Measurements from ENCODE around the gene ZNF681.
"Not testable (repeated sequence)": the region's sequence is repeated elsewhere in the genome, so short reads cannot be mapped to it uniquely, and the experiment has no call there.

ZNF681 gene

DNA sequence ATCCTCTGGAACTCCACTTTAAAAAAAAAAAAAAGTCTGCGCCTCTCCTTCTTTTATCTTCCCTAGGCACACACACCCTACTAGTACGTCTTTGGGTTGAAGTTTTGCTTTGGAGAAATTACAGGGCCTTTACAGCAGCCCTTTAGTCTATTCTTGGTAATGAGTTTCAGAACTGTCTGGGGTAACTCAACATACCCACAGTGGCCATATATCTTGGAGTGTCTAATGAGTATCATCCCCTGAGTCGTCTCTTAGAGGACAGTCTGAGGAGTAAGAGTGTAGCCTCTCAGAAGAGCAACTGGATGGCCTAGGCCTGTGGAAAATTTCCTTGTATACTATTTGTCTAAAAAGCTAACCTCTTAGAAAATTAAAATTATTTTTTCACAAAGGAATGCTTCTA is 6.1 kb upstream of the ZNF681 start:
- Mint-ChIP-seq H3K27ac (no peak overlapping the region), H3K36me3 (peaks cover 6% of the 10 kb centered on the region), H3K27me3 (no peaks in the 10 kb centered on the region), H3K4me3 (peak overlapping the region; percentile 95), H3K4me1 (ENCODE audit: low read depth) (peaks cover 32% of the 10 kb centered on the region), H3K9me3 (ENCODE audit: low read depth) (peaks cover under 1% of the 10 kb centered on the region)

DNA sequence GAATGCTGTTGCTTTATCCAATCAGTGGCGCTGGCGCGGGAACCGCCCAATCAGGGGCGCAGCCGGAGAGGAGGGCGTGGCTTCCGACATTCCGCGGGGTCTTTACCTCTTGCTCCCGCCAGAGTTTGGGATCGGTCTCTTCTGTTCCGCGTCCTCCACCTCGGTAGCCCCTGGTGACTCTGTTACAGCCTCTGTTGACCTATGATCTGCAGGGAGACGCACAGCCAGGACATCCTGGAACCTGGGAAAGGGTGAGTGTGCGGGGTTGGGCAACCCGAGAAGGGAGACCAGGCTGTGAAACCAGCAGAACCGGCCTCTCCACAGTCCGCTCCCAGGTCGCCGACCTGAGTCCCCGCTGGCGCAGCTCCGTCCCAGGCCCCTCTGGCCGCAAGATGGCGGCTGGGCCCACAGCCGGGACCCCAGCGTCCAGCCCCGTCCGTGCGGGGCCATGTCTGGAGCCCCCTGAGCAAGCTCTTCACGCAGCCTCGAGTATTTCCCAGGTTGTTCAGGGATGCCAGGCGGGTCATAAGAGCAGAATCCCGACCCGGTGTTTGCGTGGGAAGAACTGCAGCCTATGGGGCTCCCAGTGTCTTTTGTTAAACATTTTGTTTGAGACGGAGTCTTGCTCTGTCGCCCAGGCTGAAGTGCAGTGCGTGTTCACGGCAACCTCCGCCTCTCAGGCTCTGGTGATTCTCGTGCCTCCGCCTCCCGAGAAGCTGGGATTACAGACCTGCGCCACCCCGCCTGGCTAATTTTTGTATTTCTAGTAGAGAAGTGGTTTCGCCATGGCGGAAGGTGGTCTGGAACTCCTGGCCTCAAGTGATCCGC is 4.4 kb upstream of the ZNF681 start:
- H3K36me3 Mint-ChIP-seq = peaks cover 3% of the 10 kb centered on the region
- H3K4me1 Mint-ChIP-seq (ENCODE audit: low read depth) = peaks cover 38% of the 10 kb centered on the region
- peak overlapping the region; percentile 95 for H3K4me3 Mint-ChIP-seq
- peak overlapping the region; percentile 85 for H3K27ac Mint-ChIP-seq
- no peaks in the 10 kb centered on the region for H3K9me3 Mint-ChIP-seq (ENCODE audit: low read depth)
- H3K27me3 Mint-ChIP-seq = no peaks in the 10 kb centered on the region

DNA sequence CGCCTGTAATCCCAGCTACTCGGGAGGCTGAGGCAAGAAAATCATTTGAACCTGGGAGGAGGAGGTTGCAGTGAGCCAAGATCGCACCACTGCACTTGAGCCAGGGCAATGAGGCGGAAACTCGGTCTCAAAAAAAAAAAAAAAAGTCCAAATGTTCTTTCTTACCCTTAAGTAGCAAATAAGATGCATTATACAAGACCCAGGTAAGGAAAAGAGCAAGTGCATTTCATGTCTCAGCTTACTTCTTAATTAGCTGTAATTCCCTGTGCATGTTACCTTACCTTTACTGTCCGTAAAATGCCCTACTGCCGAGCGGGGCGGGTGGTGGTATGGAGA is 3.8 kb upstream of the ZNF681 start:
- Mint-ChIP-seq H3K27ac (peak overlapping the region; percentile 85), H3K36me3 (peaks cover 3% of the 10 kb centered on the region)

DNA sequence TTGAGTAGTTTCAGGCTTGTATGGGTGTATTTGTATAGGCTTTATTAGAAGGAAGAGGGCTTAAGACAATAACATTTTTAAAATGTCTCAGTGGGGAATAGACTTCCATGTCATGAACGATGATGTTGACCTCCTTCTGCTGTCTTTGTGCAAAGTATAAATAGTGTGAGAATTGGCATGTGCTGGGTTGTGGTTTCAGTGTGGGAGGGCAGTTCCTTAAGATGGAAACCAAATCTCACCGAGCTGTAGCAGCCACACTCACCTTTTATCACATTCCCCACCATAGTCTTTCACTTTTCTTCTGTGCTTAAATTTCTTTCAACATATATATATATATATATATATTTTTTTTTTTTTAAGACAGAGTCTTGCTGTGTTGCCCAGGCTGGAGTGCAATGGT is 1.6 kb upstream of the ZNF681 start:
- not testable (repeated sequence) for H3K27me3 Mint-ChIP-seq; H3K9me3 Mint-ChIP-seq (ENCODE audit: low read depth); H3K36me3 Mint-ChIP-seq
- H3K4me3 Mint-ChIP-seq = peak overlapping the region; percentile 47
- peaks cover 42% of the 10 kb centered on the region for H3K4me1 Mint-ChIP-seq (ENCODE audit: low read depth)
- peak overlapping the region; percentile 61 for H3K27ac Mint-ChIP-seq

More for the DNA sequence above, 3.8 kb upstream of the ZNF681 start:
- Mint-ChIP-seq H3K4me3 (peak overlapping the region; percentile 95), H3K9me3 (ENCODE audit: low read depth) (no peaks in the 10 kb centered on the region), H3K4me1 (ENCODE audit: low read depth) (peaks cover 43% of the 10 kb centered on the region), H3K27me3 (no peaks in the 10 kb centered on the region)

DNA sequence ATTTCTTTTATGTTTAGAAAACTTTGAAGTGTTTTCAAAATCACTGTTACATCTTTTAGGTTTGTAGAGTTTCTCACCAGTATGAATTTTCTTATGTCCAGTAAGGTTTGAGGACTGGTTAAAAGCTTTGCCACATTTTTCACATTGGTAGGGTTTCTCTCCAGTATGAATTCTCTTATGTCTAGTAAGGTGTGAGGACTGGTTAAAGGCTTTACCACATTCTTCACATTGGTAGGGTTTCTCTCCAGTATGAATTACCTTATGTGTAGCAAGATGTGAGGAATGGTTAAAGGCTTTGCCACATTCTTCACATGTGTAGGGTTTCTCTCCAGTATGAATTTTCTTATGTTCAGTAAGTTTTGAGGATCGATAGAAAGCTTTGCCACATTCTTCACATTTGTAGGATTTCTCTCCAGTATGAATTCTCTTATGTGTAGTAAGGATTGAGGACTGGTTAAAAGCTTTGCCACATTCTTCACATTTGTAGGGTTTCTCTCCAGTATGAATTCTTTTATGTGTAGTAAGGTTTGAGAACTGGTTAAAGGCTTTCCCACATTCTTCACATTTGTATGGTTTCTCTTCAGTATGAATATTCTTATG is 15.0 kb downstream of the ZNF681 start:
- H3K27ac Mint-ChIP-seq; H3K4me3 Mint-ChIP-seq; H3K27me3 Mint-ChIP-seq; H3K4me1 Mint-ChIP-seq (ENCODE audit: low read depth): not testable (repeated sequence)
- Mint-ChIP-seq H3K36me3 (peaks cover 34% of the 10 kb centered on the region), H3K9me3 (ENCODE audit: low read depth) (peaks cover 21% of the 10 kb centered on the region)

DNA sequence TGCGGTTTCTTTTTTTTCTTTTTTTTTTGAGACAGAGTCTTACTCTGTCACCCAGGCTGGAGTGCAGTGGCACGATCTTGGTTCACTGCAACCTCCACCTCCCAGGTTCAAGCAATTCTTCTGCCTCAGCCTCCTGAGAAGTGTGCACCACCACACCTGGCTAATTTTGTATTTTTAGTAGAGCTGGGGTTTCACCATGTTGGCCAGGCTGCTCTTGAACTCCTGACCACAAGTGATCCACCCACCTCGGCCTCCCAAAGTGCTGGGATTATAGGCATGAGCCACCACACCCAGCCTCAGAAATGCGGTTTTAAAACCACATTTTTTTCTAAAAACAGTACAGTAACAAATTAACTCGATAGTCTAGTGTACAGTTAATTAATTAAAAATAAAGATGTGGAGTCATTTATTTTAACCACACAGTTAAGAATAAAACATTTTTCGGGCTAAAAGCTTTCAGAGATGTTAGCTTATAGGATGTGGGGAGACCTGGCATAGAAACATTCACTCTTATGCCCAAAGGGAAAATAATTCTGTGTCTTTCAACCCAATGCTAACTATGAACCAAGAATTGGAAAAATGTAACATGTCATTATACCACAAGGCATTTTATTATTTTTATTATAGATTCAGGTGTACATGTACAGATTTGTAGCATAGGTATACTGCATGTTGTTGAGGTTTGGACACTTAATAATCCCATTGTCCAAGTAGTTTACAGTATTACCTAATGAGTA is 27.8 kb downstream of the ZNF681 start:
- H3K4me3 Mint-ChIP-seq; H3K27me3 Mint-ChIP-seq; H3K4me1 Mint-ChIP-seq (ENCODE audit: low read depth); H3K27ac Mint-ChIP-seq: not testable (repeated sequence)
- Mint-ChIP-seq H3K9me3 (ENCODE audit: low read depth) (peaks cover 17% of the 10 kb centered on the region), H3K36me3 (peaks cover 12% of the 10 kb centered on the region)

DNA sequence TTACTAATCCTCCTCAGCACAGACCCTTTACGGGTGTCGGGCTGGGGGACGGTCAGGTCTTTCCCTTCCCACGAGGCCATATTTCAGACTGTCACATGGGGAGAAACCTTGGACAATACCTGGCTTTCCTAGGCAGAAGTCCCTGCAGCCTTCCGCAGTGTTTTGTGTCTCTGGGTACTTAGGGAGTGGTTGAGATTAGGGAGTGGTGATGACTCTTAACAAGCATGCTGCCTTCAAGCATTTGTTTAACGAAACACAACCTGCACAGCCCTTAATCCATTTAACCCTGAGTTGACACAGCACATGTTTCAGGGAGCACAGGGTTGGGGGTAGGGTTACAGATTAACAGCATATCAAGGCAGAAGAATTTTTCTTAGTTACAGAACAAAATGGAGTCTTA is 34.5 kb downstream of the ZNF681 start:
- not testable (repeated sequence) for H3K27me3 Mint-ChIP-seq; H3K4me1 Mint-ChIP-seq (ENCODE audit: low read depth); H3K36me3 Mint-ChIP-seq; H3K4me3 Mint-ChIP-seq; H3K9me3 Mint-ChIP-seq (ENCODE audit: low read depth); H3K27ac Mint-ChIP-seq

DNA sequence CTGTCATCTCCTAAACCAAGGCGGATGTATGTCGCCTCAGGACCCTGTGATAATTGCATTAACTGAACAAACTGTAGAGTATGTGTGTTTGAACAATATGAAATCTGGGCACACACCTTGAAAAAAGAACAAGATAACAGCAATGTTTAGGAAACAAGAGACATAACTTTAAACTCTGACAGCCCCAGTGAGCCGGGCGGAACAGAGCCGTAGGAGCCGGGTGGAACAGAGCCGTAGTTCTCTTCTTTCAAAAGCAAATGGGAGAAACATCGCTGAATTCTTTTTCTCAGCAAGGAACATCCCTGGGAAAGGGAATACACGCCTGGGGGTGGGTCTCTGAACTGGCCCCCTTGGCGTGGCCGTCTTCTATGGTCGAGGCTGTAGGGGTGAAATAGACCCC is 39.9 kb downstream of the ZNF681 start:
- H3K27ac Mint-ChIP-seq = no peak overlapping the region
- peaks cover 3% of the 10 kb centered on the region for H3K36me3 Mint-ChIP-seq

DNA sequence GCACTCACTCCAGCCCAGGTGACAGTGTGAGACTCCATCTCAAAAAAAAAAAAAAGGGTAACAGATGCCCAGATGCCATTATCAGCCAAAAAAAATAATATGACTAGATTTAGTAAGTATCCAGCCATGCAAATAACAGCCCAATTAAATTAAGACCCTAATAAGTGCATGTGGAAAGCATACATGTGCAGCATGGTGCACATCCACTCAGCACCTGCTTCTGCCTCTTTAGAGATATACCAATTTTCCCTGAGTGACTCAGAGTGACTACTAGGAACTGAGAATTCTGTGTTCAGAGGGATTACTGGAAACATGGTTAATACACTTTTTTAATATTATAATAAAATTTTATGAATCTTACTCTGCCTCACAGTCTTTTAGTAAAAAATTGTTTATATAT is 41.9 kb downstream of the ZNF681 start:
- H3K27me3 Mint-ChIP-seq = peaks cover 4% of the 10 kb centered on the region
- no peaks in the 10 kb centered on the region for H3K9me3 Mint-ChIP-seq (ENCODE audit: low read depth)
- peaks cover 9% of the 10 kb centered on the region for H3K4me1 Mint-ChIP-seq (ENCODE audit: low read depth)
- H3K4me3 Mint-ChIP-seq = no peak overlapping the region
- H3K27ac Mint-ChIP-seq = no peak overlapping the region
- peaks cover 3% of the 10 kb centered on the region for H3K36me3 Mint-ChIP-seq

More for the DNA sequence above, 39.9 kb downstream of the ZNF681 start:
- H3K27me3 Mint-ChIP-seq = peaks cover 4% of the 10 kb centered on the region
- no peak overlapping the region for H3K4me3 Mint-ChIP-seq
- H3K4me1 Mint-ChIP-seq (ENCODE audit: low read depth) = peaks cover 9% of the 10 kb centered on the region
- no peaks in the 10 kb centered on the region for H3K9me3 Mint-ChIP-seq (ENCODE audit: low read depth)

DNA sequence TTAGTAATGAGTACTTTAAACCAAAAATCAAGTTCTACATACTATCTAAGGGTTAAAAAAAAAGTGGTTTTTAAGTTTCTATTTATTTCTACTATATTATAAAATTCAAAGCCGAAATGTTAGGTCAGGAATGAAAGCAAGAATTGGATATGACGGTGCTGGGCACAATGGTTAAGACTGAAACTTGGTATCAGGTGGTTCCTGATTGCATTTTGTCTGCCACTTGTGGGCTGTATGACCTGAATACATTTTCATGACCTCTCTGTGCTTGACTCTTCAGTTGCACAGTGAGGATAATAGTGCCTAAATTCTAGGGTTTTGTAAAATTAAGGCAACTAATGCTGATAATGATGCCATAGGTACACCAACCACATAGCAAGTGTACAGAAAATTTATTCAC is 49.3 kb downstream of the ZNF681 start:
- Mint-ChIP-seq H3K4me3 (no peak overlapping the region), H3K27ac (no peak overlapping the region), H3K4me1 (ENCODE audit: low read depth) (no peaks in the 10 kb centered on the region), H3K36me3 (peaks cover 8% of the 10 kb centered on the region), H3K27me3 (no peaks in the 10 kb centered on the region), H3K9me3 (ENCODE audit: low read depth) (no peaks in the 10 kb centered on the region)

DNA sequence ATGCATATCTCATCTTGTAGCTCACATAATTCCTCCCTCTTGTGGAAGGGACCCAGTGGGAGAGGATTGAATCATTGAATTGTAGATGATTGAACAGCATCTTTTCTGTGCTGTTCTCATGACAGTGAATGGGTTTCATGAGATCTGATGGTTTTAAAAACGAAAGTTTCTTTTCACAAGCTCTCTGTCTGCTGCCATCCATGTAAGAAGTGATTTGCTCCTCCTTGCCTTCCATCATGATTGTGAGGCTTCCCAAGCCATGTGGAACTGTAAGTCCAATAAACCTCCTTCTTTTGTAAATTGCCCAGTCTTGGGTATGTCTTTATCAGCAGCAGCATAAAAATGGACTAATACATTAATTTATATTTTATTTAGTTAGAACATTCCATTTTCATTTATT is 52.0 kb downstream of the ZNF681 start:
- H3K4me3 Mint-ChIP-seq = no peak overlapping the region
- H3K36me3 Mint-ChIP-seq = peaks cover 8% of the 10 kb centered on the region
- no peaks in the 10 kb centered on the region for H3K9me3 Mint-ChIP-seq (ENCODE audit: low read depth)
- H3K4me1 Mint-ChIP-seq (ENCODE audit: low read depth) = no peaks in the 10 kb centered on the region
- H3K27me3 Mint-ChIP-seq = peaks cover 2% of the 10 kb centered on the region
- H3K27ac Mint-ChIP-seq = no peak overlapping the region

DNA sequence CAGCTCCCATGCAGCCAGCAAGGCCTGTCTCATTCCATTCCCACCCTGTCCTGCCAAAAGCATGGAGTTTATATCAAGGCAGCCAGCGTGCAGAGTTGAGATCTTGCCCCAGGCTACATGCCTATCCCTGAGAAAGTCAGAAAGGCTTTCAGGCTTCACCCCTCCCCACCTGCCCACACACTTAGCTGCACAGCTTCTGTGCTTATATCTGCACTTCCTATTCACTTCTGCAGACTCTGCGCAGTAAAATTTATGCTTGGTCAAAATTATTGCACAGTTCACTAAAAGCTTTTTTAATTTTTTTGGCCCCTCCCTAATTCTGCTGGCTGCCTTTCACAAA is 59.2 kb downstream of the ZNF681 start:
- Mint-ChIP-seq H3K27me3 (peaks cover 2% of the 10 kb centered on the region), H3K36me3 (peaks cover 17% of the 10 kb centered on the region), H3K4me1 (ENCODE audit: low read depth) (no peaks in the 10 kb centered on the region), H3K9me3 (ENCODE audit: low read depth) (no peaks in the 10 kb centered on the region), H3K27ac (no peak overlapping the region), H3K4me3 (peak overlapping the region; percentile 30)

DNA sequence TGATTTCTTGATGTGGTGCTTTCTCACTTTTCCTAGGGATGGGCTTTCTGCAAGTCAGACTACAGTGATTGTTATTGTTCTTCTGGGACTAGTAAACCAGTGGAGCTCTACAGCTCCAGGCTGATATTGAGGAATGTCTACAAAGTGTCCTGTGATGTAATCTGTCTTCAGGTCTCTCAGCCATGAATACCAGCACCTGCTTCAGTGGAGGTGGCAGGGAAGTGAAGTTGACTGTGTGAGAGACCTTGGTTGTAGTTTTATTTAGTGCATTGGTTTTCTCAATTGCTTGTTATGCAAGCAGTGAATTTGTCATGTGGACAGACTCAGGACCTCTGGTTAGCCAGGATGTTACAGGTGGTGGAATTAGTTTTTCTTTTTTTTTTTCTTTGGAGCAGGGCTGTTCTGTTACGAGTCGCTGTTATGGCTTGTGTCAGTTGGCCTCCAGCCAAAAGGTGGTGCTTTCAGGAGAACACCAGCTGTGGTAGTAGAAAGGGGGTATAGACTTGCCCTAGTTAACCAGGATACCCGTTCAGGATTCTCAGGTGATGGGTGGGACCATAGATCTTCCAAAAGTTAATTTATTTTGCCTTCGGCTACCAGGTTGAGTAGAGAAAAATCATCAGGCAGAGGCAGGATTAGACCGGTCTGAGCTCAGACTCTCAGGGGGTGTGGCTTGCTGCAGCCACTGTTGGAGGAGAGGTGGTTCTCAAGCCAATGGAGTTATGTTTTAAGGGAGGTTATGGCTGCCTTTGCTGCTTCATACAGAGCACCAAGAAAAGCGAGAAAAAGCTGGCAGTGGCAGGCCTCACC is 59.8 kb downstream of the ZNF681 start:
- H3K36me3 Mint-ChIP-seq = peaks cover 16% of the 10 kb centered on the region
- H3K9me3 Mint-ChIP-seq (ENCODE audit: low read depth) = no peaks in the 10 kb centered on the region
- H3K4me3 Mint-ChIP-seq = peak overlapping the region; percentile 47
- no peaks in the 10 kb centered on the region for H3K4me1 Mint-ChIP-seq (ENCODE audit: low read depth)
- peak overlapping the region; percentile 66 for H3K27ac Mint-ChIP-seq
- H3K27me3 Mint-ChIP-seq = peaks cover 2% of the 10 kb centered on the region

DNA sequence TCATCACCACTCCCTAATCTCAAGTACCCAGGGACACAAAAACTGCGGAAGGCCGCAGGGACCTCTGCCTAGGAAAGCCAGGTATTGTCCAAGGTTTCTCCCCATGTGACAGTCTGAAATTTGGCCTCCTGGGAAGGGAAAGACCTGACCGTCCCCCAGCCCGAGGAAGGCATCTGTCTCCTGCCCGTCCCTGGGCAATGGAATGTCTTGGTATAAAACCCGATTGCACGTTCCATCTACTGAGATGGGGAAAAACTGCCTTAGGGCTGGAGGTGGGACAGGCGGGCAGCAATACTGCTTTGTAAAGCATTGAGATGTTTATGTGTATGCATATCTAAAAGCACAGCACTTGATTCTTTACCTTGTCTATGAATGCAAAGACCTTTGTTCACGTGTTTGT is 65.8 kb downstream of the ZNF681 start:
- H3K9me3 Mint-ChIP-seq (ENCODE audit: low read depth); H3K36me3 Mint-ChIP-seq; H3K27me3 Mint-ChIP-seq; H3K4me3 Mint-ChIP-seq; H3K4me1 Mint-ChIP-seq (ENCODE audit: low read depth); H3K27ac Mint-ChIP-seq: not testable (repeated sequence)

Data from activated naive CD8-positive, alpha-beta T cell (primary cell).